Measurements from ENCODE around the gene ATP6V0C.

DNA sequence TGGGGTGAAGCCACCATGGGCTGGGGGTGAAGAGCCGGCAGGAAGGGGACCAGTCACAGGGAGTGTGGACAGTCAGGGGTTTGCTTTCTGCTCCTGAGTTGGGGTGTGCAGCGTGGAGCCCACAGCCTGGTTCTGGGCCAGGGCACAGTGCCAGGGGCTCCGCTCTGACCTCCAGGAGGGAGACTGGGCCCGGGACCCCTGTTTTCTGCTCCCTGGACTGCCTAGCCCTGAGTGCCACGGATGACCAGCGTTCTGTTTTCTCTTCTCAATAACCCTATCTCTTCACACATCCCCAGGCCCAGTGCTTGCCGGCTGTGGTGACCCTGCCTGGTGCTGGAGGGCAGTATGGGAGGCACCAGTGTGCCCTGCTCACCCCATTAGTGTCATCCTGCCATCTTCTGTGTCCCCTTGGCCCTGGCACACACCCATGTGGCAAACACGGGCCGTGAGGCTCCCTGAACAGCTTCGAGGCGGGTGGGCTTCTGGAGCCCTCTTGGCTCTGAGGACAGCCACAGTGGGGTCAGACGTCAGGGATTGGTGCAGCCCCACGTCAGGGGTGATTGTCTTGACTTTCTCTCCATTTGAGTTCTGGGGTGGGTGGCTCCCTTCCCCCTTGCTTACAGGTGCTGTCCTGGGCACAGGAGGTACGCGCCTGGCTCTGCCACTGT is 16.3 kb downstream of the ATP6V0C start:
- TF ChIP-seq, protein P1, sequence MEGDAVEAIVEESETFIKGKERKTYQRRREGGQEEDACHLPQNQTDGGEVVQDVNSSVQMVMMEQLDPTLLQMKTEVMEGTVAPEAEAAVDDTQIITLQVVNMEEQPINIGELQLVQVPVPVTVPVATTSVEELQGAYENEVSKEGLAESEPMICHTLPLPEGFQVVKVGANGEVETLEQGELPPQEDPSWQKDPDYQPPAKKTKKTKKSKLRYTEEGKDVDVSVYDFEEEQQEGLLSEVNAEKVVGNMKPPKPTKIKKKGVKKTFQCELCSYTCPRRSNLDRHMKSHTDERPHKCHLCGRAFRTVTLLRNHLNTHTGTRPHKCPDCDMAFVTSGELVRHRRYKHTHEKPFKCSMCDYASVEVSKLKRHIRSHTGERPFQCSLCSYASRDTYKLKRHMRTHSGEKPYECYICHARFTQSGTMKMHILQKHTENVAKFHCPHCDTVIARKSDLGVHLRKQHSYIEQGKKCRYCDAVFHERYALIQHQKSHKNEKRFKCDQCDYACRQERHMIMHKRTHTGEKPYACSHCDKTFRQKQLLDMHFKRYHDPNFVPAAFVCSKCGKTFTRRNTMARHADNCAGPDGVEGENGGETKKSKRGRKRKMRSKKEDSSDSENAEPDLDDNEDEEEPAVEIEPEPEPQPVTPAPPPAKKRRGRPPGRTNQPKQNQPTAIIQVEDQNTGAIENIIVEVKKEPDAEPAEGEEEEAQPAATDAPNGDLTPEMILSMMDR (IDR thresholded peaks at IDR 0.05; ENCODE audit: insufficient read depth, low read depth, low read length): no peak
- no peak for TF ChIP-seq EZH2 (IDR thresholded peaks at IDR 0.05; ENCODE audit: insufficient read depth, low read length)
